GM19043 (cell line): ENCODE results near the gene GNA14.
"Not testable (repeated sequence)": the region's sequence is repeated elsewhere in the genome, so short reads cannot be mapped to it uniquely, and the experiment has no call there.

Source experiments
- ATAC-seq: cut with Tn5 transposase; IDR thresholded peaks from one replicate; pipeline ENCODE4 v1.9.1; 2021; ENCODE audit warnings: low read depth; ENCODE audit not compliant: unreplicated experiment

Gene GNA14

GRCh38 chr9:77455312-77455927 lies 192.7 kb downstream of the GNA14 start:
- ATAC-seq: no peak

DNA sequence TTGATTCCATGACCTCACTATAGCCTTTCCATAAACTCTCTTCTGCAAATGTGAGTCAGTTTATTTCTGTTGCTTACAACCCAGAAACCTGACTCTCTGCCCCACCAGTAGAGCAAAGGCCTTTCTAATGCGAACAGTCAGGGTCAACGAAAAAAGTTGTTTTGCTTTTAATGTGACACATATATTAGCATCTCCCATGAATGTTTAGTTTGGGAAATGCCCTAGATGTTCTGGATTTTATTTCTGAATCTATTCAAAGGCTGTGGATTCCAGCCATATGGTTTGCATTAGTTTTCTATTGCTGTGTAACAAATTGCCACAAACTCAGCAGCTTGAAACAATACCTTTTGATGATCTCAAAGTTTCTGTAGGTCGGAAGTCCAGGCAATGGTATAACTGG lies 193.5 kb downstream of the GNA14 start:
- no peak for ATAC-seq

GRCh38 chr9:77453825-77454647 lies 194.1 kb downstream of the GNA14 start:
- ATAC-seq: no peak

GRCh38 chr9:77451507-77451906 lies 196.6 kb downstream of the GNA14 start:
- ATAC-seq: no peak

GRCh38 chr9:77450085-77450475 lies 198.0 kb downstream of the GNA14 start:
- ATAC-seq: no peak

GRCh38 chr9:77449240-77450084 lies 198.7 kb downstream of the GNA14 start:
- ATAC-seq: no peak

DNA sequence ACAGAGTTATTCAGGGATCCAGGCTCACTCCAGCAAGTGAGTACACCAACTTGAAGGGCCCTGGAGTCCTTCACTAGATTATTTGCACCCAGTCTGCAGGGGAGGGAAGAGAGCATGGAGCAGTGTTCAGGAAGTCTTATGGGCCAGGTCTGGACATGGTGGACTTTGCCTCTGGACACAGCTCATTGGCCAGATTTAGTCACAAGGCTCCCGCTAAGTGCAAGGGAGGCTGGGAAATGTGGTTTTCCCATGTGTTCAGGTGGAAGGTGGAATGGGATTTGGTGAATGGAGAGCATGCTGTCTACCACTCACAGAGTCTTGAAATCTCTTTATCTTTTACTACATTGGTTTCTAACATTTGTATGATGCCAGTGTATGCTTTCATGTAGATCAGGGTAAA lies 200.5 kb downstream of the GNA14 start:
- ATAC-seq: no peak

DNA sequence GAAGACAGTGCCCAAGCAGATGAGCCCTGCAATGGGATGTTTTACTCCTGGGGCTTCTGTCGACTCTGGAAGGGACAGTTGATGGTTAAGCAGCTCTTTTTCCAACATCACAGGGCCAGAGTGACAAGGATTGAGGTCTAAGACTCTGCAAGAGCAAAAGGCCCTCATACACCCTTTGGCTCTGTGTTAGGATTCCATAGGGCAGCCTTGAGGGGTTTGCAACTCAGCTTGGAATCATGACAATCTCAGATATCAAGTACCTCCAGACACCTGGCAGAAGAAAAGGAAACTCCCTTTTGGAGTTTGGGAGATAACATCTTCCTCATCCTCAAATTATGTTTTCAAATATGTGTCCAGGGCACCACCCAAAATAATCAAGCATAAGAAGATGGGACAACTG lies 205.7 kb downstream of the GNA14 start:
- no peak for ATAC-seq

- ATAC-seq: not testable (repeated sequence)
Observed at GRCh38 chr9:77441124-77441523, 207.0 kb downstream of the GNA14 start.

GRCh38 chr9:77440057-77440456 lies 208.1 kb downstream of the GNA14 start:
- ATAC-seq: no peak

DNA sequence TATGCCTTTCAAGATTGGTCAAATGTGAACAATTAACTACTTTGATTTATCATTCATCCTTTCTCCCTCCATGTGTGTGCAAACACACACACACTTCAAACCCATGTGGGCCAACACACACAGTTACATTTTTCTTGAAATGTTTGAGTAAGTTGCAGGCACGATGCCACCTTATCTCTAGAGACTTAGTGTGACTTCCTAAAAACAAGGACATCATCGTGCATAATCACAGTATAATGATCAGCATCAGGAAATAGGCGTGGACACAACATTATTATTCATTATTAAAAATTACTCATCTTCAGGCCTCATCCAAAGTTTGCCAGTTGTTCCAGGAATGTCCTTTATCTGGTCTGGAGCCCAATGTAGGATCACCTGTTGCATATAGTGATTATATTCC lies 209.5 kb downstream of the GNA14 start:
- no peak for ATAC-seq

DNA sequence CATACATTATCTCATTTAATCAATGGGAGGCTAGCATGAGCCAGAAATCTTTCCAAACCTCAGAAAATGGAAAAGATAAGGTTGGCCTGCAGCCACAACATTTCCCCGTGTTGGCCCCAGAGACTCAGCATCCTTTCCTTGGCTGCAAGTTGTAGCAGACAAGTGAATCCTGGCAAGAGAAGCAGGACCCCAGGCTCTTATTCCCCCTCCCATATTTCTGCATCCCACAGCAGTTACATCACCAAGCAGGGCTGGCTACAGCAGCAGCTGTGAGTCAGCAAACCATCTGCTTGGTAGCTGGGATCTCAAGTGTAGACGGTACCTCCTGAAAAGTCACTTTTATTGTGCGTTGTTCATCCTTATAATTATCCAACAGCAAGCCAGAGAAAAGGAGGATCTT lies 212.4 kb downstream of the GNA14 start:
- ATAC-seq: no peak

DNA sequence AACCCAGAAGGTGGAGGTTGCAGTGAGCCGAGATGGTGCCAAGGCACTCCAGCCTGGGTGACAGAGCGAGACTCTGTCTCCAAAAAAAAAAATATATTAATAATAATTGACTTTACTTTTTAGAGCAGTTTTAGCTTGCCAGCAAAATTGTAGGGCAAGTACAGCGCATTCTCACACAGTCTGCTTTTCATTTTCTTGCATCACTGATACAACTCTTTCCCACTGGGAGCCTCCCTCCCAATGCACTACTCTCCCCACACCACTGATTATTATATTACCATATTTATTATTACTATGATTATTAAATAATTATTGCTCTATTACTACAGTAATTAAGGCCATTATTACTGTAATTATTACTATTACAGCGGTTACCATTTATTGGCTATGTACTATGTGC lies 212.8 kb downstream of the GNA14 start:
- no peak for ATAC-seq

- ATAC-seq: peak; percentile 87
Observed at GRCh38 chr9:77433675-77434445, 214.3 kb downstream of the GNA14 start.

GRCh38 chr9:77432053-77432452 lies 216.1 kb downstream of the GNA14 start:
- no peak for ATAC-seq

DNA sequence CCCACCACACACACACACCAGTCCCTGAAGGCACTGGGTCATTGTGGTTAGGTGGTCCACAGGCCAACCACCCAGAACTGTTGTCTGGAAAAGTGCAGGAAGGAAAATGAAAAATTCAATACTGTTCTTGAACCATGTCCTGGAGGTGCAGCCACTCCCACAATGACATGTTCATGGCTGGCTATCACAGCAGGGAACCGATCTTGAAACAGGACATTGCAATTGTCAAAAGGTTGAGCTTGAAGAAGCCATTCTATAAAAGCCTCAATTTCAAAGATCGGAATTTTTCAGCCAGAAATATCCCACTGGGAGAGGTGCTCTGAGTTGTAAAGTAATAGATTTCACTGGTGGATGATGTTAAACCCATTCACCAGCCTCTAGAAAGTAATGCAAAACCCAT lies 218.2 kb downstream of the GNA14 start:
- no peak for ATAC-seq

- ATAC-seq: no peak
Observed at GRCh38 chr9:77427256-77427927, 220.7 kb downstream of the GNA14 start.

DNA sequence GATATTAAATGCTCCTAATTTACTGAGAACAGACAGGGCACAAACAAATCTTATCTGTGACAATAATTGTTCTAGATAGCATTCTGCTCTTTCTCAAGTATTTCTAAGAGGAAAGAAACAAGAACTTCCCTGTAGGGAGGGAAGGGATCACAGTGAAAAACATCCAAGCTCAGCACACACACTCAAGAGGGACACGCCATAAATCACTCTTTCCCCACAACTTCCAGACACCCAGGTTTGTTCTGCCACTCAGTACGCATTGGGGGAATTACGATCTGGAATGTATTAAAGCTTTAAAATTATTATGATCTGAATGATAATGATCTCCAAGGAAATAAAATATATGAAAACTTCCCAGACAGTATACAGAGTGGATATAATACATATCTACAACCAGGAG lies 221.4 kb downstream of the GNA14 start:
- no peak for ATAC-seq

- ATAC-seq: no peak
Observed at GRCh38 chr9:77424993-77425392, 223.1 kb downstream of the GNA14 start.

DNA sequence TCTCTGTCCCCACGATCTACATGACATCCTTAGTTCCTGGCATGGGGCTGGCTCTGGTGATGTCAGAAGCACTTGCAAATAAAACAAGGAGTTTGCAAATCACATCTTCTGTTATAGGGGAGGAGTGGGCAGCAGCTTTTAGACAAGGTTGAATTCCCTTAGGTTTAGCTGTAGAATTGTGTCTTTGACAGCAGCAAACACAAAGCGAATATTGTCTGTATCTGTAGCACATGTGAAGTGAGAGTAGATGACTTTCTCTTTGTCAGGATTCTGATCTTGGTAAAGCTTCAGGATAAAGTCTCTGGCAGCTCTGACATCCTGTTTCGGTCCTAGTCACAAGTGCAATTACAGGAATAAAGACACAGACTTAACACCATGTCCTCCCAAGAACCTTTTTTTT lies 224.3 kb downstream of the GNA14 start:
- ATAC-seq: no peak
